ENCODE measurements around the gene DYRK3. TPM values are rescaled to one million over a fixed set of nuclear protein-coding genes. Genes with fewer than 3 reads are reported as not detected.
A peak's percentile ranks its signal among the peaks of the same experiment; 100 is the strongest.
"Not testable (repeated sequence)": the region's sequence is repeated elsewhere in the genome, so short reads cannot be mapped to it uniquely, and the experiment has no call there.

Gene DYRK3
- total RNA-seq, 4 donors from 2014 or later = 0.67 to 3.3 (median 0.85) TPM; not detected in 1

DNA sequence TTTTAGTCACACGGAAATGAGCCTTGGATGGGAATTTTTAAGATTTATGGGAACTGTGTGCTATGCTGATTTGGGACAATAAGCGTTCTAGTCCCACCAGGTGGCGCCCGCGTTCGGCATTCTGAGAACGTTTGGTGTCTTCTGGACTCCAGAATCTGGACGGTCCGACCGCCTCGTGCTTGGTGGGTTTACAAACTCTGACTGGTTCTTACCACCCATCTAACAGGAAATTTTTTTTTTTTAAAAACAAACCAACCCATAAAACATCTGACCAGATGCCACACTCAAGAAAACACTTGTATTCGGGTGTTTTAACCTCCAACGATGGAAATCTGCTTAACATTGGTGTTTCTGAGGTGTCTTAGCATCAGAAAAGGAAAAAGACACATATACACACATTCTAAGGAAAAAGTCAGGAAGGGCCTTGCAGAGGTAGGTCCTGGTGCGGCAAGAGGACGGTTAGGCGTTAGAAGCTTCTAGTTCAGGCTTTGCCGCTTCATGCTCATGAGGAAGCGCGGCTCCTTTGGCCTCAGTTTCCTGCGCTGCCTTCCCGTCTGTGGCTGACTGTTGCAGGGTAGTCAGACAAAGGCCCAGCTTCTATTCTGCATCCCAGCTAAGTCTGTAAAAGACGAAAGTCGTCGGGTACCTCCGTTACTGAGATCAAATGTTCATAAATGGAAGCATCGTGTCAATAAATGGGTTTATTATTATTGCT, 814 bp upstream of the DYRK3 start:
- DNase-seq = peak; percentile 89 to 97 (median 91)
- H3K4me1 ChIP-seq = peaks cover 0 to 19% (median 6%) of the 10 kb centered on the region in 4 donors
- TF ChIP-seq POLR2A (IDR thresholded peaks at IDR 0.05) = no peak
- TF ChIP-seq, protein P1, sequence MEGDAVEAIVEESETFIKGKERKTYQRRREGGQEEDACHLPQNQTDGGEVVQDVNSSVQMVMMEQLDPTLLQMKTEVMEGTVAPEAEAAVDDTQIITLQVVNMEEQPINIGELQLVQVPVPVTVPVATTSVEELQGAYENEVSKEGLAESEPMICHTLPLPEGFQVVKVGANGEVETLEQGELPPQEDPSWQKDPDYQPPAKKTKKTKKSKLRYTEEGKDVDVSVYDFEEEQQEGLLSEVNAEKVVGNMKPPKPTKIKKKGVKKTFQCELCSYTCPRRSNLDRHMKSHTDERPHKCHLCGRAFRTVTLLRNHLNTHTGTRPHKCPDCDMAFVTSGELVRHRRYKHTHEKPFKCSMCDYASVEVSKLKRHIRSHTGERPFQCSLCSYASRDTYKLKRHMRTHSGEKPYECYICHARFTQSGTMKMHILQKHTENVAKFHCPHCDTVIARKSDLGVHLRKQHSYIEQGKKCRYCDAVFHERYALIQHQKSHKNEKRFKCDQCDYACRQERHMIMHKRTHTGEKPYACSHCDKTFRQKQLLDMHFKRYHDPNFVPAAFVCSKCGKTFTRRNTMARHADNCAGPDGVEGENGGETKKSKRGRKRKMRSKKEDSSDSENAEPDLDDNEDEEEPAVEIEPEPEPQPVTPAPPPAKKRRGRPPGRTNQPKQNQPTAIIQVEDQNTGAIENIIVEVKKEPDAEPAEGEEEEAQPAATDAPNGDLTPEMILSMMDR (IDR thresholded peaks at IDR 0.05) = peak; percentile 80 to 85 (median 82)
- no peaks in the 10 kb centered on the region for H3K36me3 ChIP-seq
- peak overlapping the region; percentile 53 to 79 (median 67) for H3K27ac ChIP-seq
- H3K4me3 ChIP-seq = peak overlapping the region; percentile 61 to 82 (median 75)
- H3K9me3 ChIP-seq = no peaks in the 10 kb centered on the region
- no peaks in the 10 kb centered on the region for H3K27me3 ChIP-seq

GRCh38 chr1:206635978-206636345, 626 bp downstream of the DYRK3 start:
- Histone ChIP-seq H3K4me1 (peaks cover 0 to 19% (median 6%) of the 10 kb centered on the region in 4 donors), H3K36me3 (no peaks in the 10 kb centered on the region), H3K9me3 (no peaks in the 10 kb centered on the region), H3K4me3 (peak overlapping the region; percentile 61 to 82 (median 75)), H3K27me3 (no peaks in the 10 kb centered on the region), H3K27ac (peak overlapping the region; percentile 59 to 79 (median 67))
- no peak for TF ChIP-seq POLR2A (IDR thresholded peaks at IDR 0.05)
- TF ChIP-seq, protein P1 (IDR thresholded peaks at IDR 0.05) = no peak
- DNase-seq = no peak

DNA sequence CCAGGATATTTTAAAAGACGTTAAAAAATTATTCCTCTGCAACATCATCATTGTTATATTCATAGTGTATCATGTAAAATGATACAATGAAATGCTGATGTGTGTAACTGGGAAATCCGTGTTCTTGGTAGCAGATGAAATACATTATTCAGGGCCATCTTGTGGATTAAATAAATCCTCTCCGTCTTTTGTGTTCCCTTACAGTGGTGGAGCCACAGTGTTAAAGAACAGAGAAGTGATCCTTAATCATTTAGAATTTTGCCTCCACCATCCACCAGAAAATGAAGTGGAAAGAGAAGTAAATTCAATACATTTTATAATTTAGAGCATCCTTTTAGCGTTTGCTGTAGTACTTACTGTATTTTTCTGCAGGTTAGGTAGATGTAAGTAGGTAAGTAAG, 1.3 kb downstream of the DYRK3 start:
- Histone ChIP-seq H3K4me1 (peaks cover 0 to 19% (median 6%) of the 10 kb centered on the region in 4 donors), H3K27me3 (no peaks in the 10 kb centered on the region), H3K4me3 (no peak overlapping the region), H3K36me3 (no peaks in the 10 kb centered on the region), H3K27ac (no peak overlapping the region), H3K9me3 (no peaks in the 10 kb centered on the region)
- TF ChIP-seq, protein P1 (IDR thresholded peaks at IDR 0.05) = no peak
- TF ChIP-seq POLR2A (IDR thresholded peaks at IDR 0.05) = no peak
- no peak for DNase-seq

DNA sequence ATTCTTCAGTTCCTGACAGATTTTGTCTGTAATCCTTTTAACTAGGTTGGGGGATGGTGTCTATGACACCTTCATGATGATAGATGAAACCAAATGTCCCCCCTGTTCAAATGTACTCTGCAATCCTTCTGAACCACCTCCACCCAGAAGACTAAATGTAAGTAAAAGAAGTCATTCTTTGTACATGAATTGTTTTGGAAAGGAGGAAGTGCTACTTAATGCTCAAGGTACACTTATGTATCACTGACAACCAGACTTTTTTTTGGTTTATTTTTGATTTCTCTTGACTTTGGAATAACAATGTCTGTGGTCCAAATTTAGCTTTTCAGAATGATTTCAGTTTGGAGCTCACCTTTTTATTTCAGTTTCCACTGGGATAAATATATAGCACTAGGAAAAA, 2.3 kb downstream of the DYRK3 start:
- Histone ChIP-seq H3K9me3 (no peaks in the 10 kb centered on the region), H3K4me1 (peaks cover 0 to 19% (median 6%) of the 10 kb centered on the region in 4 donors), H3K4me3 (no peak overlapping the region), H3K27me3 (no peaks in the 10 kb centered on the region), H3K27ac (no peak overlapping the region), H3K36me3 (no peaks in the 10 kb centered on the region)
- TF ChIP-seq POLR2A (IDR thresholded peaks at IDR 0.05) = no peak
- TF ChIP-seq, protein P1 (IDR thresholded peaks at IDR 0.05) = no peak
- no peak for DNase-seq

DNA sequence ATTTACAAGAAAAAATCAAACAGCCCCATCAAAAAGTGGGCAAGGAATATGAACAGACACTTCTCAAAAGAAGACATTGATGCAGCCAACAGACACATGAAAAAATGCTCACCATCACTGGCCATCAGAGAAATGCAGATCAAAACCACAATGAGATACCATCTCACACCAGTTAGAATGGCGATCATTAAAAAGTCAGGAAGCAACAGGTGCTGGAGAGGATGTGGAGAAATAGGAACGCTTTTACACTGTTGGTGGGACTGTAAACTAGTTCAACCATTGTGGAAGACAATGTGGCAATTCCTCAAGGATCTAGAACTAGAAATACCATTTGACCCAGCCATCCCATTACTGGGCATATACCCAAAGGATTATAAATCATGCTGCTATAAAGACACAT, 6.7 kb downstream of the DYRK3 start:
- H3K27me3 ChIP-seq, H3K9me3 ChIP-seq, H3K4me1 ChIP-seq, DNase-seq, H3K36me3 ChIP-seq, H3K27ac ChIP-seq, H3K4me3 ChIP-seq: not testable (repeated sequence)

DNA sequence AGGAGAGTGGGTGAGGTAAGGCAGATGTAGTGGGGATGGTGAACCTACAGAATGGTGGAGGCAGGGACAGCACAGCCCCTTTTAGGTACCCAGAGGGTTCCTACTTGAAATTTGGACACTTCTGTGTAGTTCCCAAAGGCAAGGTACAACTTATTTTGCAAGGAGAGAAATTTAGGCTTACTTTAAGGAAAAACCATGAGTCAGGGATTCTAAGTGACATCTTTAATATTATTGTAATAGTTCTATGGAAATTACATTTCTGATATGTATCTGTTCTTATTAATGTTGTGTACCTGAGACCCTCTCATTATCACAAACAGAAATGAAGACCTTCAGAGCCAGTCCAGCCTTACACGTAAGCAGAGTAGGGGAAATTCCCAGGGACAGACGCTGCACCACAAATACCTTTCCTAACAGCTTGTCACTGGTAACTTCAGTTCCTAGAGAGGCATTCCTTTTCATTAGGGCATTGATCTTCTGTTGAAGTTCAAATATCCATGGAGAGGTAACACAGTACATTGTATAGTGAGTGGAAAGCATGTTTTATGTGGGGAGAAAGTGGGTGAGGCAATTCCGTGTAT, 7.9 kb downstream of the DYRK3 start:
- Histone ChIP-seq H3K4me1 (no peaks in the 10 kb centered on the region), H3K36me3 (peaks cover 0 to 6% (median 0%) of the 10 kb centered on the region in 3 donors), H3K27me3 (no peaks in the 10 kb centered on the region), H3K4me3 (no peak overlapping the region), H3K27ac (no peak overlapping the region), H3K9me3 (no peaks in the 10 kb centered on the region)
- no peak for DNase-seq
- TF ChIP-seq POLR2A (IDR thresholded peaks at IDR 0.05) = no peak
- TF ChIP-seq, protein P1 (IDR thresholded peaks at IDR 0.05) = no peak
